ENCODE measurements around the gene MRPL28.
"Not testable (repeated sequence)": the region's sequence is repeated elsewhere in the genome, so short reads cannot be mapped to it uniquely, and the experiment has no call there.

Gene MRPL28

GRCh38 chr16:337437-337836, 32.9 kb downstream of the MRPL28 start:
- no peak overlapping the region for H3K4me3 ChIP-seq (ENCODE audit: low read length)
- DNase-seq (ENCODE audit: low read depth): no peak

GRCh38 chr16:336269-336668, 34.1 kb downstream of the MRPL28 start:
- TF ChIP-seq CTCF (conservative IDR thresholded peaks at IDR 0.05; ENCODE audit: low read length): no peak
- H3K4me3 ChIP-seq (ENCODE audit: low read length): no peak overlapping the region
- no peak for DNase-seq (ENCODE audit: low read depth)

More at GRCh38 chr16:337437-337836, 32.9 kb downstream of the MRPL28 start:
- TF ChIP-seq CTCF (conservative IDR thresholded peaks at IDR 0.05; ENCODE audit: low read length): no peak

- not testable (repeated sequence) for H3K4me3 ChIP-seq (ENCODE audit: low read length); DNase-seq (ENCODE audit: low read depth)
Observed at GRCh38 chr16:334861-335632, 35.3 kb downstream of the MRPL28 start.

GRCh38 chr16:334164-334832, 36.0 kb downstream of the MRPL28 start:
- H3K4me3 ChIP-seq (ENCODE audit: low read length); DNase-seq (ENCODE audit: low read depth): not testable (repeated sequence)

GRCh38 chr16:333406-334094, 36.8 kb downstream of the MRPL28 start:
- no peak overlapping the region for H3K4me3 ChIP-seq (ENCODE audit: low read length)
- no peak for TF ChIP-seq CTCF (conservative IDR thresholded peaks at IDR 0.05; ENCODE audit: low read length)
- DNase-seq (ENCODE audit: low read depth): no peak

- H3K4me3 ChIP-seq (ENCODE audit: low read length): not testable (repeated sequence)
- peak; percentile 44 for DNase-seq (ENCODE audit: low read depth)
Observed at GRCh38 chr16:331181-331814, 39.0 kb downstream of the MRPL28 start.

GRCh38 chr16:330741-331140, 39.6 kb downstream of the MRPL28 start:
- DNase-seq (ENCODE audit: low read depth): no peak
- no peak overlapping the region for H3K4me3 ChIP-seq (ENCODE audit: low read length)
- TF ChIP-seq CTCF (conservative IDR thresholded peaks at IDR 0.05; ENCODE audit: low read length): no peak

GRCh38 chr16:325375-326145, 44.8 kb downstream of the MRPL28 start:
- no peak for DNase-seq (ENCODE audit: low read depth)
- no peak overlapping the region for H3K4me3 ChIP-seq (ENCODE audit: low read length)

More at GRCh38 chr16:325375-326145, 44.8 kb downstream of the MRPL28 start:
- TF ChIP-seq CTCF (conservative IDR thresholded peaks at IDR 0.05; ENCODE audit: low read length): no peak

Data from AG10803 (cell line).